ENCODE measurements around the gene TMEM208.

The TMEM208 gene

DNA sequence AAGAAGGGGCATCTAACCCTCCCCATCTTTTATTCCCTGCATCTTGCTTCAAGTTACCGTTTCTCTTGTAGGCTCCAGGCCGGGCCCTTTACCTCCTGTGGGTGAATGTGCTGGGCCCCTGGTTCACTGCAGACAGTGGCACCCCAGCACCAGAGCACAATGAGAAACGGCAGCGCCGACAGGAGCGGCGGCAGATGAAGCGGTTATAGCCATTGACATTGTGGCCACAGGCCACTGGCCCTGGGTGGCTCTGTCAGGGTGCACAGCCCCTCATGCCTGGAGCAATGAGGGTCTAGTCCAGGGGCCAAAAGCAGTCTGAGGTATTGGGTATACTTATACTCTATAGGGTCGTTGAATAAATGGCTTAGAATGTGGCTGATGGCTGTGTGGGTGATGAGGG lies 2.0 kb downstream of the TMEM208 start:
- no peak for DNase-seq (ENCODE audit: low read depth)
- no peak overlapping the region for H3K4me3 ChIP-seq (ENCODE audit: low read depth, low read length)
- TF ChIP-seq, protein P1, sequence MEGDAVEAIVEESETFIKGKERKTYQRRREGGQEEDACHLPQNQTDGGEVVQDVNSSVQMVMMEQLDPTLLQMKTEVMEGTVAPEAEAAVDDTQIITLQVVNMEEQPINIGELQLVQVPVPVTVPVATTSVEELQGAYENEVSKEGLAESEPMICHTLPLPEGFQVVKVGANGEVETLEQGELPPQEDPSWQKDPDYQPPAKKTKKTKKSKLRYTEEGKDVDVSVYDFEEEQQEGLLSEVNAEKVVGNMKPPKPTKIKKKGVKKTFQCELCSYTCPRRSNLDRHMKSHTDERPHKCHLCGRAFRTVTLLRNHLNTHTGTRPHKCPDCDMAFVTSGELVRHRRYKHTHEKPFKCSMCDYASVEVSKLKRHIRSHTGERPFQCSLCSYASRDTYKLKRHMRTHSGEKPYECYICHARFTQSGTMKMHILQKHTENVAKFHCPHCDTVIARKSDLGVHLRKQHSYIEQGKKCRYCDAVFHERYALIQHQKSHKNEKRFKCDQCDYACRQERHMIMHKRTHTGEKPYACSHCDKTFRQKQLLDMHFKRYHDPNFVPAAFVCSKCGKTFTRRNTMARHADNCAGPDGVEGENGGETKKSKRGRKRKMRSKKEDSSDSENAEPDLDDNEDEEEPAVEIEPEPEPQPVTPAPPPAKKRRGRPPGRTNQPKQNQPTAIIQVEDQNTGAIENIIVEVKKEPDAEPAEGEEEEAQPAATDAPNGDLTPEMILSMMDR (IDR thresholded peaks at IDR 0.05; ENCODE audit: control insufficient read depth, extremely low read depth, insufficient read depth) = no peak

DNA sequence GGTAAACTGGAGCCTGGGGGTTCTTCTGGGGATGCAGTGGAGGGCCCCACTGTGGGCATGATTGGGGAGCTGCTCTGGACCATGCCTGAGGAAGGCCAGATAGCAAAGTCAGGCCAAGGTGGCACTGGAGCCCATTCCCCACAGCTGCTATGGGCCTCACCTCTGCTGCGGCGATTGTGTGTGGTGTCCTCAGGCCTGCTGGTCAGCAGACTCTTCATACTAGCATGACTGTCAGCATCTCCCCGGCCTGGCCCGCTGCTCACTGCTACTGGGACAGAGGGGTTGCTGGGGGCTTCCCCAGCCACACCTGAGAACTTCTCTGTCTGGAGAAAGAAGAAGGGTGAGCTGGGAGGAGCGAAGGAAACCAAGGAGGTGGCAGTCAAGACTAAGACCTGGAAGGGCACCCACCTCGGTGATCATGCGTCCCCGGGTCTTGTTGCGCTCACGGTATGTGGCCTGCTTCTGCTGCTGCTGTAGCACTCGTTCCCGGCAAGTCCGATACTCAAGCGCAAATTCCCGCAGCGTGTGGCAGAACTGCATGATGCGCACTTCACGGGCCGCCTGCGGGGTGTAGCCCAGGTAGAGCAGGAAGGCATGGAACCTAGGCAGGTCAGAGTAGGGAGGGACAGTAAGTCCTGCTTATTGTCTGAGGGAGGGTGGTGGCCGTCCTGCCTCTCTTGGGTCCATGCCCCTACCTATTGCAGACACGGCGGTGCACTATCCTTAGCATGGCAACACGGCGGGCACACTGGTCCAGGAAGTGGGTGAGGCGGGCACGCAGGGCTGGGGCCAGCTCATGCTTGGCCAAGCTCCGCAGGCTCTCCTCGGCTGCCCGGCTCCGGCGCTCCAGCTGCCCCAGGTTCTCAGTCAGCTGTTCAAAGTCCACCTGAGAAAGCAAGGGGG lies 3.2 kb downstream of the TMEM208 start:
- TF ChIP-seq, protein P1 (IDR thresholded peaks at IDR 0.05; ENCODE audit: control insufficient read depth, extremely low read depth, insufficient read depth) = no peak
- H3K4me3 ChIP-seq (ENCODE audit: low read depth, low read length) = no peak overlapping the region
- no peak for DNase-seq (ENCODE audit: low read depth)

DNA sequence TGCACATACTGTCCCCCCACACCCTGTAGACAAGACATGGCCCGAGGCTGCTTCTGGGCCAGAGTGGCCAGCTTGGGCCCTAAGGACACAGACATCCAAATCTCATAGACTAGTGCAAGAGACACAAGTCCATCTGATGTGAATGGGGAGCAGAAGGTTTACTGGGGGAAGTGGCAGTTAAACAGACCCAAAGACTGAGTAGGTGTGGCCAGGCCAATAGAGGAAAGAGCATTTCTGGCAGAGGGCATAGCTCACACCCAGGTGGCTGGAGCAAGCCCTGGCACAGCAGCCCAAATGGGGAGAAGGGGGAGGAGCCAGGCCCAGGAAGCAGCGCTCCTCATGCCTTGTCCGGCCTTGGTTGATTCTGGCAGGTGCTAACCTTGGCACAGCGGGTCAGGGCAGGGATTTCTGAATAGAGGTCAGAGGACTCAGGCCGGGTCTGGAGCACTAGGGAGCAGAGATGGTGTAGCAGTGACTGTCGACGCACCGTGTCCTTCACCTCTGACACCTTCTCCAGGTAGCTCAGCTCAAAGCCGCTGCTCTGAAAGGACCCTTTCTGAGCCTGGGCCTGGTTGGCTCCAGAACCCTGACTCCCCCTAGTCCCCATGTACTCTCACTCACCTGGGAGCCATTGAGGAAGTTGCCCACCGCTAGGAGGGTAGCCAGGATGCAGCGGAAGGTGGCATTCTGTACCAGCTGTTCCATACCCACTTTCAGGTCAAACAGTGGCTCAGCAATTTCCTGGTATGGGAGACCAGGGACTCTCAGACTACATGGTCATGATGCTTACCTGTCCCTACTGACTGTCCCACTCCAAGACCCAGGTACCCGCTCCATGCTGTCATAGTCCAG lies 4.1 kb downstream of the TMEM208 start:
- no peak for DNase-seq (ENCODE audit: low read depth)
- no peak overlapping the region for H3K4me3 ChIP-seq (ENCODE audit: low read depth, low read length)
- TF ChIP-seq, protein P1 (IDR thresholded peaks at IDR 0.05; ENCODE audit: control insufficient read depth, extremely low read depth, insufficient read depth) = no peak

DNA sequence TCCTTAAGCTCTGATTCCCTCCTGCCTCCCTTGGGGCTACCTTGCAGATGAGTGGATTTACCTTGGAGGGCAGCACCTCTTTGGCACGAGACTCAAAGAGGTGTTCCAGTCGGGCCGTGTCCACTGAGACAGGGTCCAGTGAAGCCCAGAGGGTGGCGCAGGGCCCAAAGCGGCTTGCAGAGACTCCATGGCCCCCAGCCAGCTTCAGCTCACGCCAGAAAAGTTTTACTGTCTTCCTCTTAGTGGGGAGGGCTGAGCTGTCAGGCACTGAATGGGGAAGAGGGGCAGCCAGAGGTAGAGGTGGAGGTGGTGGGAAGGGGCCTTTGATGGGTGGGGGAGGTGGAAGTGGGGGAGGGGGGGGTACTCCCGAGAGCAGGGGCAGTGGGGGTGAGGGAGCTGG lies 6.7 kb downstream of the TMEM208 start:
- TF ChIP-seq, protein P1 (IDR thresholded peaks at IDR 0.05; ENCODE audit: control insufficient read depth, extremely low read depth, insufficient read depth) = no peak
- DNase-seq (ENCODE audit: low read depth) = no peak
- H3K4me3 ChIP-seq (ENCODE audit: low read depth, low read length) = no peak overlapping the region

DNA sequence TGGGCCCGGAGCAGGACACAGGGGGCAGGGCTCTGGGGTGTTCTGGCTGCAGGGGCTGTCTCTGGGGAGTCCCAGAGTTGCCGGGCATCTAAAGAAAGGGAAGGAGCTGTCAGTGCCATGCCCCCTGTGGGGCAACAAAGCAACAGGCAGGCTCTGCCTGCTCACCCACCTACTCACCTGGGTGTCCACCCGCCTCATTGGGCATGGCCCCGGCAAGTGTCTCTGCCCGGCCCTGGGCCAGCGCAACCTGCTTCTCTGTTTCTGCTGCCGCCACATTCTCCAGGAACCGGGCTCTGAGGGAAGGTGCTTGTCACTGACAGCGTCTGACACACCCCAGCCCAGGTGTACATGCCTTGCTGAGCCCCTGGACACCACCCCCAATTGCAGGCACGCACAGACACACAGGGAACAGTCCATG lies 7.3 kb downstream of the TMEM208 start:
- TF ChIP-seq, protein P1 (IDR thresholded peaks at IDR 0.05; ENCODE audit: control insufficient read depth, extremely low read depth, insufficient read depth) = no peak
- no peak overlapping the region for H3K4me3 ChIP-seq (ENCODE audit: low read depth, low read length)
- no peak for DNase-seq (ENCODE audit: low read depth)

DNA sequence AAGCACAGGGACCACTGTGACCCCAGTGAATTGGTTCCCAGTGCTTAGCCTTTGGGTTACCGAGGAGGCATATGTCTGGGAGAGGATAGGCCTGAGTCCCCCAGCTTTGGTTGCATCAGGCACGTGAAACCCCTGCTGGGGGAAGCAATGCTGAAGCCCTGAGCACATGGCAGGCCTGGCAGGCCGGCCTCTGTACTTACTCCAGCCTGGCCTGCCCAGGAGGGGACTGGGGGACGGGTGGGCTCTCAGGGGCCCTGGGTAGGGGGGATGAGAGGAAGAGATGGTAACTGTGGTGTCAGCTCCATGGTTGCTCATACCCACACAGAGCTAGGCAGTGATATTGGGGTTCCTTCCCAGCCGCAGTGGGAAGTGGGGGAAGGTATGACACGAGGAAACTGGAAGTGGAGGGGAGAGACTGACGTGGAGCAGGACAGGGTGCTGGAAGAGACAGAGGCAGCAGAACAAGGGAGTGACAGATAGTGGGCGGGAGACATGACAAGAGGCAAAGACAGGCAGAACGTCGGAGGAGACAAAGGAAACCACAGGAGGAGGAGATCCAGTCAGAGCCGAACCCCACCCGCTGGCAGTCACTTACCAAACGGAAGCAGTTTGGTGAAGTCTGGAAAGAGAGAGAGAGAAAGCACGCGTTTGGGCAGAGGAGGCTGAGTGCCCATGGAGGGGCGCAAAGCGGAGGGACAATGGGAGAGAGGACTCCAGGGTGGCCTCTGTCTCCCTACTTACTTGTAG lies 9.1 kb downstream of the TMEM208 start:
- no peak overlapping the region for H3K4me3 ChIP-seq (ENCODE audit: low read depth, low read length)
- DNase-seq (ENCODE audit: low read depth) = no peak
- TF ChIP-seq, protein P1 (IDR thresholded peaks at IDR 0.05; ENCODE audit: control insufficient read depth, extremely low read depth, insufficient read depth) = no peak

All from LNCaP clone FGC (cell line).